ENCODE results near the gene OGT.

DNA sequence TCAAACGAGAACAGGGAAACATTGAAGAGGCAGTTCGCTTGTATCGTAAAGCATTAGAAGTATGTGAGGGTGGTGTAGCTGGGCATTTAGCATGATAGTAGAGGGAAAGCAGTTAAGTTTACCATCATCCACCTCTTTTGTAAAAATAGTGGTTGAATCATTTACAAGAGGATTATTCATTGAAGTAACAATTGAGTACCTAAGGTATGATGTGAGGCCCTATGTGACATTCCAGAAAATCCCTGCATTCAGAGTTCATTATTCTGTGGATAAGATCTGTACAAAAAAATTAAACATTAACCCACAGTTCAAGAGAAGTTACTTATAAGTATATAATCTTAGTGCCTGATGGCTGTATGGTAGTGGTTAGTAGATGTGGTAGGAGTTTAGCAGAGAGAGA is 23.1 kb downstream of the OGT start:
- TF ChIP-seq POLR2AphosphoS5 (IDR thresholded peaks at IDR 0.05; ENCODE audit: low read depth, low read length) (no peak), SIN3A (IDR thresholded peaks at IDR 0.05; ENCODE audit: borderline replicate concordance, insufficient read depth, low read length) (no peak), TAF1 (IDR thresholded peaks at IDR 0.05; ENCODE audit: borderline replicate concordance, insufficient read depth, low read length) (no peak), FOXP2 (optimal IDR thresholded peaks at IDR 0.05; ENCODE audit: borderline replicate concordance, extremely low read depth, extremely low read length, insufficient read depth) (no peak)
- TF ChIP-seq, protein P1, sequence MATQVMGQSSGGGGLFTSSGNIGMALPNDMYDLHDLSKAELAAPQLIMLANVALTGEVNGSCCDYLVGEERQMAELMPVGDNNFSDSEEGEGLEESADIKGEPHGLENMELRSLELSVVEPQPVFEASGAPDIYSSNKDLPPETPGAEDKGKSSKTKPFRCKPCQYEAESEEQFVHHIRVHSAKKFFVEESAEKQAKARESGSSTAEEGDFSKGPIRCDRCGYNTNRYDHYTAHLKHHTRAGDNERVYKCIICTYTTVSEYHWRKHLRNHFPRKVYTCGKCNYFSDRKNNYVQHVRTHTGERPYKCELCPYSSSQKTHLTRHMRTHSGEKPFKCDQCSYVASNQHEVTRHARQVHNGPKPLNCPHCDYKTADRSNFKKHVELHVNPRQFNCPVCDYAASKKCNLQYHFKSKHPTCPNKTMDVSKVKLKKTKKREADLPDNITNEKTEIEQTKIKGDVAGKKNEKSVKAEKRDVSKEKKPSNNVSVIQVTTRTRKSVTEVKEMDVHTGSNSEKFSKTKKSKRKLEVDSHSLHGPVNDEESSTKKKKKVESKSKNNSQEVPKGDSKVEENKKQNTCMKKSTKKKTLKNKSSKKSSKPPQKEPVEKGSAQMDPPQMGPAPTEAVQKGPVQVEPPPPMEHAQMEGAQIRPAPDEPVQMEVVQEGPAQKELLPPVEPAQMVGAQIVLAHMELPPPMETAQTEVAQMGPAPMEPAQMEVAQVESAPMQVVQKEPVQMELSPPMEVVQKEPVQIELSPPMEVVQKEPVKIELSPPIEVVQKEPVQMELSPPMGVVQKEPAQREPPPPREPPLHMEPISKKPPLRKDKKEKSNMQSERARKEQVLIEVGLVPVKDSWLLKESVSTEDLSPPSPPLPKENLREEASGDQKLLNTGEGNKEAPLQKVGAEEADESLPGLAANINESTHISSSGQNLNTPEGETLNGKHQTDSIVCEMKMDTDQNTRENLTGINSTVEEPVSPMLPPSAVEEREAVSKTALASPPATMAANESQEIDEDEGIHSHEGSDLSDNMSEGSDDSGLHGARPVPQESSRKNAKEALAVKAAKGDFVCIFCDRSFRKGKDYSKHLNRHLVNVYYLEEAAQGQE (IDR thresholded peaks at IDR 0.05; ENCODE audit: insufficient read depth in 1 of 2, low read depth in 2 of 2, low read length in 2 of 2), result no peak

Measured in PFSK-1 (cell line).